ENCODE measurements around the gene CREB3.
A peak's percentile ranks its signal among the peaks of the same experiment; 100 is the strongest.

Gene CREB3

GRCh38 chr9:35732185-35732799, at the start of gene CREB3, which contains the start of gene TLN1:
Gene CREB3 (plus strand): TSS chr9:35732666. CDS start chr9:35732773, 107 bp downstream.
Gene TLN1 (minus strand): TSS chr9:35732195. CDS start chr9:35725694, 6,501 bp downstream.
- DNase-seq (ENCODE audit: low spot score): peak; percentile 96

- no peak for DNase-seq (ENCODE audit: low spot score)
Measured at GRCh38 chr9:35683323-35683722, 49.1 kb upstream of the CREB3 start.

GRCh38 chr9:35684921-35685320, 47.5 kb upstream of the CREB3 start:
- no peak for DNase-seq (ENCODE audit: low spot score)

GRCh38 chr9:35685506-35685905, 47.0 kb upstream of the CREB3 start:
- no peak for DNase-seq (ENCODE audit: low spot score)

- DNase-seq (ENCODE audit: low spot score): no peak
Measured at GRCh38 chr9:35686222-35687203, 46.0 kb upstream of the CREB3 start.

DNA sequence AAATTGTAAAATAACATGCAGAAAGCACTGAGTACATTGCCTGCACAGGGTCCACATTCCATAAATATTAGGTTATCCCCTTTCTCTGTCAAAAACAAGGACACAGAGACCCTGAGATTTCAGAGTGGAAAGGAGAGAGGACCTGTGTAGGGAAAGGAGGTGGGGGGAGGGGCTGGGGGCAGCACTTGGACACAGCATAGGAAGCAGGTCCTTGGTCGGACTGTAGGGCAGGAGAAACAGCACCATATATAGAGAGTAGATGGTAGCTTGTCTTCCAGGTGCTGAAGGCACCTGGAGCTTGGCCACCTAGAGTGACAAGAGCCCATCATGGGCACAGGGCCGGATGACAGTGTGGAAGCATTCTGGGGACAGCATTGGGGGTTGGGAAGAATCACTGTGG, 45.2 kb upstream of the CREB3 start:
- no peak for DNase-seq (ENCODE audit: low spot score)

- DNase-seq (ENCODE audit: low spot score): no peak
Measured at GRCh38 chr9:35687972-35688557, 44.4 kb upstream of the CREB3 start.

- DNase-seq (ENCODE audit: low spot score): no peak
Measured at GRCh38 chr9:35688558-35689541, 43.6 kb upstream of the CREB3 start.

DNA sequence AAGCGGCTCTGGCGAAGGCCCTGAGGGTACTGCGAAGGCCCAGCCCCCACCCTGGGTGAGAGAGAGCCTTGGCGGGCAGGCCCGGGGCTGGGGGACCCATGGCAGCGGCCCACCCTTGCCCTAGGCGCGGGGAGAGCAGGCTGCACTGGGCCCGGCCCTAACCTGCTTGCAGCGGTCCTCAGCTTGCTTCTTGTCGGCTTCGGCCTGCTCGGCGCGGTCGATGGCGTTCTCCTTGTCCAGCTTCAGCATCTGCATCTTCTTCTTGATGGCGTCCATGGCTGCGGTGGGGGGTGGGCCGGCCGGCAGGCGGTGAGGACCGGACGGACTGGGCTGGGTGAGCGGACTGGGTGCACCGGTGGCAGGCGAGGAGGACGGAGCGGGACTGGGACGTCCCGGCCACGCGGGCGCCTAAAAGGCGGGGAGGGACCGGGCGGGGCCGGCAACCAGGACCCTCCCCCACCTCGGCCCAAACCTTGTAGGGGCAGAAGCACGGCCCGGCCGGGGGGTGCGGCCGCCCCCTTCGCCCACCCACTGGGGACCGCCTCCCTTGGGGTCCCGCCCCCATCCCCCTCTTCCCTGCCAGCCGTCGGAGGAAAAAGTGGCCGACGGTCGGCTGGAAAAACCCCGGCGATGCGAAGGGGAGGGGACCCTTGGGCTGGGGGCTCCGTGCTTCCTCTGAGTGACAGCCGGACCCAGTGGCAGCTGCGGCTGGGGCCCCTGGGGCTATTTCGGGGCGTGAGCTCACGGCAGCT, 42.7 kb upstream of the CREB3 start, which contains the start of gene TPM2:
TPM2 (minus strand) TSS at position 384 of the 752 bp plus-strand sequence; CDS start at position 276, 108 bp downstream.
- no peak for DNase-seq (ENCODE audit: low spot score)

GRCh38 chr9:35690294-35690613, 42.2 kb upstream of the CREB3 start:
- no peak for DNase-seq (ENCODE audit: low spot score)

GRCh38 chr9:35690614-35691333, 41.7 kb upstream of the CREB3 start:
- DNase-seq (ENCODE audit: low spot score): peak; percentile 51

DNA sequence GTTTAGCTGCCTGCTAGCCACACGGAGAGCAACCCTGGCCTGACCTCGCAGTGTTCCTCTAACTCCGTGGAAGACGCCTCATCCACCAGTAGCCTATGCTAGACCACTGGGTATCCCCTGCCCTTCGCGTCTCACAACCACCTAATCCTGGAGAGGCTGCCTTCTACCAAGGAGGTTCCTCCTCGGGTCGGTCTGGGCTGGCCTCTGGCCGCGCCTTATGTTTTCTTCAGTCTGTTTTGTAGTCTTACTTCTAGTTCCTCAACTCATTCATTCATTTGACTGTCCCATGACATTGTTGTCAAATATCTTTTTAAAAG, 41.2 kb upstream of the CREB3 start:
- DNase-seq (ENCODE audit: low spot score): no peak

DNA sequence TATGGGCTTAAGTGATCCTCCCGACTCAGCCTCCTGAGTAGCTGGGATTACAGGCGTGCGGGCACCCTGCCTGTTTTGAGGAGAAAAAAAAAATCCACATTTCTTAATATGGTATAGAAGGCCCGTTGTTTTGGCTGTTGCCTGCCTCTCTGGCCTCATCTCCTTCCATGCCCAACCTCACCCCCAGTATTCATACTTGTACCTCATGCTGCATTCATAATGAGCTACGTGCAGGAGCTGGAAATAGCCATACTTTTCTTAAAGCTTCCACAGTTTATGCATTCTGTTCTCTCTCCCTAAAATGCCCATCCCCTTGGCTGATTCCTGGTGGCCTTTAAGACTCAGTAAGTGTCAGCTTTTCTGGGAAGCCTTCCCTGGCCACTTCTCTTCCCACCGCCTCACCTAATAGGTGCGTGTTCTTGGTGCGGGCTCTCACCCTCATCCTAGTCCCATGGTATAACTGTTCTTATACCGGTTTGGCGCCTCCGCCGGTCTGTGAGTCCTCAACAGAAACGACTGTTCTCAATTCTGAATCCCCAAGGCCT, 40.6 kb upstream of the CREB3 start:
- DNase-seq (ENCODE audit: low spot score): no peak

GRCh38 chr9:35695943-35696401, 36.5 kb upstream of the CREB3 start:
- DNase-seq (ENCODE audit: low spot score): no peak

DNA sequence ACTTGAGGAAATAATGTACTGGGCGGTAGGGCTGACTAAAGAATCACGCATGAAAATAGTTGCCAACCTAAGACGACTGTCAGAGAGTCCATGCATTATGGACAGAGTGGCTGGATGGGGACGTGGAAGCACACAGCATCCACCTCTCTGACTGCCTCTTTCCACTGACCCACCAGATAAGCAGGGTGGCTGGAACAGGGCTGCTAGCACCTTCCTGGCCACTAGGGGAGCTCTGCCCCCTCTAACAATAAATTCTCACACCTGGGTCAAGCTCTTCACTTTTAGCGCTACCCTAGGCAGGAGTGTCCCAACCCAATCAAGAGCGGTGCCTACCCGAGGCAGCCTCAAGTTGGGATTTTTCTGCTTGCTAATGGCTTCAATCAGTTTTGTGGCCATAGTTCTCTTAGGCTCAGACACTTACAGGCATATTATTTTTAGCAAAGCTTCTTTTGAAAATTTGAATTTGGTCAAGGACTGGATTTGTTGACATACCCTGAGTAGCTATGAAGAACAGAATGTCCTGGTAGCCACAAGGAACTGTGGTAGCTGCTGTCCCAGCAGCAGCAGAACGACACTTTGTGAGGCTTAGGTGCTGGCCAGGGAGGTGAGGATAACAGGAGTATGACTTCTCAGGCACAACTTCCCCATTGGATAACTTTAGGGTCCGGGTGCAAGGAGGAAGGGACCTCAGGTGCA, 35.8 kb upstream of the CREB3 start:
- DNase-seq (ENCODE audit: low spot score): peak; percentile 77

DNA sequence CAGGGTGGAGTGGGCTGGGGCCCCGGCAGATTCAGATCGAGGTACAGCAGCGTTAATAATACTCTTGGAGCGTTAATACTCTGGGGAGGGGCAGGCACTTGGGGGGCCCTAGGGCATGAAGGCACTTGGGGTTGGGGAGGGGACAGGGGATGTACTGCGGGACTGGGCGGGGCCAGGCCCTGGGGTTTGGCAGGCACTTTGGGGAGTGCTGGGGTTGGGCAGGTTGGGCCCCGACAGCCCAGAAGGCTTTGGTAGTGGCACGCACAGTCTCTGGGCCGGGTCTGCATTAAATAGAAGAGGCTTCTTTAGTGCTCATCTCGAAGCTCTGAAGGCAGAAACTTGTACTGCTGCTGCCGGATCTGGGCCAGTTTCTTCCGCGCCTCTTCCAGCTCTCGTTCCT, 35.0 kb upstream of the CREB3 start:
- DNase-seq (ENCODE audit: low spot score): no peak

GRCh38 chr9:35698231-35698630, 34.2 kb upstream of the CREB3 start:
- no peak for DNase-seq (ENCODE audit: low spot score)

DNA sequence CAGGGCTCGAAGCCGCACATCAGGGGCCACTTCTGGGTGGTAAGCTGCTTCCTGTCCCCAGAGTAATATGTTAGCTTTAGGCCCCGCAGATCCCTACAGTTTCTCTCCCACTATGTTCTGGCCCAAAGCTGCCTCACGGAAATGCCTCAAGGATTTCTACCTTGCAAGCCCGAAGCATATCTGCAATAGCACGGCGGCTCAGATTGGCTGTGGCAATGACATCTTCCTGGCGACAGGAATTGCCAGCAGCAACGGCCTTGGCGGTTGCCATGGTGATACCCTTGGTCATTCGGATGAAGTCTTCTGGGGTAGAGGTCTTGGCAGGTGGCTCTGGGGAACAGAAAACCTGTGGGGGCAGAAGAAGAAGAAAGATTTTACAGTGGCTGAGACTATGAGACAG, 32.4 kb upstream of the CREB3 start:
- no peak for DNase-seq (ENCODE audit: low spot score)

GRCh38 chr9:35700942-35701341, 31.5 kb upstream of the CREB3 start:
- DNase-seq (ENCODE audit: low spot score): no peak

Data from D341Med (cell line).